H1 (cell line): ENCODE results near the gene SPOP.

Experiments
- BCL11A ChIP-seq, 2 experiments: IDR thresholded peaks; one replicate each; pipeline ENCODE4 v1.6.1; 2011; ENCODE audit warnings: low read depth in 2 of 2, low read length in 2 of 2, mild to moderate bottlenecking in 2 of 2
- CTCF ChIP-seq, 3 experiments: IDR thresholded peaks; 1 replicate in 2 of 3; 2 replicates in 1 of 3; pipeline versions ENCODE4 v1.5.1 to v1.6.1; 2011; ENCODE audit warnings: low read length in 3 of 3, mild to moderate bottlenecking in 3 of 3, inconsistent platforms in 2 of 3, low read depth in 1 of 3, moderate library complexity in 1 of 3; ENCODE audit not compliant: insufficient read depth in 1 of 3; ENCODE audit errors: control extremely low read depth in 1 of 3
- EP300 ChIP-seq, 2 experiments: IDR thresholded peaks; 1 replicate in 1 of 2; 2 replicates in 1 of 2; pipeline ENCODE4 v1.6.1; 2011 to 2012; ENCODE audit warnings: low read depth in 2 of 2, low read length in 2 of 2, mild to moderate bottlenecking in 2 of 2, borderline replicate concordance in 1 of 2, inconsistent platforms in 1 of 2, moderate library complexity in 1 of 2
- EZH2 ChIP-seq: fragments of 200-600 bp; sonication (generic); IDR thresholded peaks from 2 replicates; pipeline ENCODE4 v1.7.1; 2012; ENCODE audit warnings: low read depth, mild to moderate bottlenecking, moderate library complexity, low read length, inconsistent platforms; ENCODE audit not compliant: severe bottlenecking
- JUN ChIP-seq: IDR thresholded peaks from 2 replicates; pipeline ENCODE4 v1.6.1; 2011; ENCODE audit warnings: low read depth, mild to moderate bottlenecking, improper control_type of control experiment, low read length
- MAFK ChIP-seq: IDR thresholded peaks from 2 replicates; pipeline ENCODE4 v1.6.1; 2012; ENCODE audit warnings: low read depth, mild to moderate bottlenecking, improper control_type of control experiment, low read length
- MAX ChIP-seq: IDR thresholded peaks from 2 replicates; pipeline ENCODE4 v1.6.1; 2012; ENCODE audit warnings: inconsistent platforms
- RAD21 ChIP-seq, 2 experiments: IDR thresholded peaks in 1 of 2; conservative IDR thresholded peaks in 1 of 2; 2 replicates each; pipeline ENCODE4 v1.6.1; 2011; ENCODE audit warnings: low read depth in 2 of 2, low read length in 2 of 2, improper control_type of control experiment in 1 of 2, inconsistent platforms in 1 of 2, mild to moderate bottlenecking in 1 of 2, moderate library complexity in 1 of 2
- RBBP5 ChIP-seq: IDR thresholded peaks from 2 replicates; pipeline ENCODE4 v1.7.1; 2012; ENCODE audit warnings: low read depth, mild to moderate bottlenecking, inconsistent platforms, low read length, moderate library complexity, borderline replicate concordance
- SRF ChIP-seq: IDR thresholded peaks from 2 replicates; pipeline ENCODE4 v1.6.1; 2011; ENCODE audit warnings: mild to moderate bottlenecking, low read depth, low read length, moderate library complexity
- TAF1 ChIP-seq: IDR thresholded peaks from 2 replicates; pipeline ENCODE4 v1.6.1; 2011; ENCODE audit warnings: mild to moderate bottlenecking, low read depth, low read length

- TF ChIP-seq CTCF (IDR thresholded peaks at IDR 0.05; ENCODE audit: control extremely low read depth in 1 of 3, insufficient read depth in 1 of 3, low read depth in 1 of 3, low read length in 3 of 3) (no peak), EZH2 (no peak), MAX (no peak), RBBP5 (no peak), SRF (no peak), TAF1 (no peak), BCL11A (IDR thresholded peaks at IDR 0.05; ENCODE audit: low read depth in 2 of 2, low read length in 2 of 2) (no peak), RAD21 (IDR thresholded peaks at IDR 0.05 in 1 of 2, conservative IDR thresholded peaks at IDR 0.05 in 1 of 2; ENCODE audit: low read depth in 2 of 2, low read length in 2 of 2) (no peak), EP300 (IDR thresholded peaks at IDR 0.05; ENCODE audit: borderline replicate concordance in 1 of 2, low read depth in 2 of 2, low read length in 2 of 2) (no peak), JUN (no peak), MAFK (no peak)
Measured at GRCh38 chr17:49631496-49631895, 46.4 kb downstream of the SPOP start.
